K562 (cell line): ENCODE measurements around the gene PRKCSH. TPM values are rescaled to one million over a fixed set of nuclear protein-coding genes. Genes with fewer than 3 reads are reported as not detected.

Experiments
- ATAC-seq: fragments of 200-7000 bp; cut with Tn5 transposase; 3 replicates; pipeline ENCODE4 v1.9.1; 2020; ENCODE audit warnings: moderate library complexity
- BruUV-seq: library from RNA; stranded (reverse); fragments of 400-500 nt; replicated peaks from 2 replicates; lab custom pipeline; 2021; lab: Mats Ljungman, UMichigan
- CTCF ChIA-PET: fragments of 300-600 bp; formaldehyde crosslinking; extraction: SDS; loops from one replicate; lab custom pipeline; 2021; ENCODE audit warnings: low intra/inter-chr PET ratio; lab: Yijun Ruan, JAX
- POLR2A ChIA-PET: fragments of 300-600, 350-650 bp; sonication (Branson Sonifier 250); formaldehyde crosslinking; extraction: SDS; loops from one replicate; lab custom pipeline; 2021; ENCODE audit warnings: antibody characterized with exemption, inconsistent platforms; lab: Yijun Ruan, JAX
- DNase-seq, 4 experiments: peaks; one replicate each; pipeline versions ENCODE4 v3.0.0 to v3.0.0-alpha.2; 2011 to 2018; ENCODE audit warnings: low spot score in 3 of 4, mixed read lengths in 3 of 4; ENCODE audit errors: extremely low read depth in 1 of 4
- FAIRE-seq: peaks from 2 replicates; lab custom pipeline; 2011; peaks lifted over from hg19 to GRCh38; lab: Jason Lieb, UNC
- H2AFZ ChIP-seq: 2 replicates; pipeline ENCODE4 v1.6.0; 2011; ENCODE audit warnings: low read depth, low read length, control low read depth, inconsistent platforms
- H3K27ac ChIP-seq: fragments of 200-600 bp; 3 replicates; pipeline ENCODE4 v1.8.0; 2011; ENCODE audit warnings: low read depth, mild to moderate bottlenecking, control low read depth, inconsistent platforms, low read length, moderate library complexity, mixed read lengths; ENCODE audit errors: extremely low read depth
- H3K27me3 ChIP-seq, 2 experiments: fragments of 300-600 bp in 1 of 2; 2 replicates in 1 of 2; 3 replicates in 1 of 2; pipeline versions ENCODE4 v1.6.0 to v1.8.0; 2011; ENCODE audit warnings: inconsistent platforms in 2 of 2, low read length in 2 of 2, mild to moderate bottlenecking in 1 of 2, mixed read lengths in 1 of 2, moderate library complexity in 1 of 2; ENCODE audit not compliant: control insufficient read depth in 2 of 2, insufficient read depth in 2 of 2
- H3K36me3 ChIP-seq: fragments of 300-600 bp; 3 replicates; pipeline ENCODE4 v1.8.0; 2011; ENCODE audit warnings: mild to moderate bottlenecking, low read length, inconsistent platforms; ENCODE audit not compliant: control insufficient read depth, insufficient read depth
- H3K4me1 ChIP-seq, 2 experiments: fragments of 200-600 bp in 1 of 2; replicated peaks in 1 of 2; 2 replicates in 1 of 2; 3 replicates in 1 of 2; pipeline versions ENCODE4 v1.5.1 to v1.8.0; 2011; ENCODE audit warnings: inconsistent platforms in 2 of 2, low read length in 2 of 2, mild to moderate bottlenecking in 1 of 2, mixed read lengths in 1 of 2, moderate library complexity in 1 of 2; ENCODE audit not compliant: control insufficient read depth in 2 of 2, insufficient read depth in 2 of 2
- H3K4me2 ChIP-seq: 2 replicates; pipeline ENCODE4 v1.6.1; 2011; ENCODE audit warnings: low read length, control low read depth, inconsistent platforms, mixed read lengths; ENCODE audit not compliant: insufficient read depth
- H3K4me3 ChIP-seq: fragments of 200-600 bp; sonication (generic), shearing (Covaris generic); 2 replicates; pipeline ENCODE4 v1.5.1; 2016; ENCODE audit warnings: control low read depth, inconsistent platforms
- H3K79me2 ChIP-seq: fragments of 200-600 bp; 3 replicates; pipeline ENCODE4 v1.8.0; 2011; ENCODE audit warnings: low read length, inconsistent platforms; ENCODE audit not compliant: control insufficient read depth, insufficient read depth
- H3K9ac ChIP-seq, 2 experiments: 2 replicates each; pipeline versions ENCODE4 v1.6.0 to v1.6.1; 2011; ENCODE audit warnings: low read depth in 2 of 2, low read length in 2 of 2, control low read depth in 1 of 2, inconsistent platforms in 1 of 2, mild to moderate bottlenecking in 1 of 2, mixed read lengths in 1 of 2; ENCODE audit not compliant: insufficient read depth in 1 of 2
- H3K9me1 ChIP-seq: one replicate; pipeline ENCODE4 v1.6.0; 2011; ENCODE audit warnings: inconsistent platforms, mild to moderate bottlenecking, low read length, moderate library complexity; ENCODE audit not compliant: control insufficient read depth, insufficient read depth
- H3K9me3 ChIP-seq: replicated peaks from 2 replicates; pipeline ENCODE4 v1.5.1; 2011; ENCODE audit warnings: low read depth, low read length, inconsistent platforms; ENCODE audit not compliant: control insufficient read depth, insufficient read depth
- H4K20me1 ChIP-seq: replicated peaks from 2 replicates; pipeline ENCODE4 v1.6.1; 2011; ENCODE audit warnings: low read length, inconsistent platforms, mixed read lengths; ENCODE audit not compliant: control insufficient read depth, insufficient read depth
- DPF2 ChIP-seq: fragments of 450-650 bp; IDR thresholded peaks from 2 replicates; pipeline ENCODE4 v1.6.1; 2016
- EP300 ChIP-seq: IDR thresholded peaks from 2 replicates; pipeline ENCODE4 v1.6.1; 2012; ENCODE audit warnings: low read length, improper control_type of control experiment
- ZBTB17 ChIP-seq: fragments of 450-650 bp; formaldehyde crosslinking; IDR thresholded peaks from 2 replicates; pipeline ENCODE4 v1.4.0; 2020; ENCODE audit warnings: mild to moderate bottlenecking
- ZNF277 ChIP-seq: fragments of 250-450 bp; sonication (Bioruptor Pico); IDR thresholded peaks from 2 replicates; pipeline ENCODE4 v1.8.0; 2022; ENCODE audit warnings: inconsistent platforms, mild to moderate bottlenecking, moderate library complexity, borderline replicate concordance
- WGBS: fragments of 100-300 bp; shearing (Covaris generic); methylation state at CpG from one replicate; pipeline ENCODE4 v1.1.6; 2016; ENCODE audit warnings: low coverage, mixed read lengths; ENCODE audit not compliant: insufficient coverage; ENCODE audit errors: missing lambda C conversion rate; 5-methylcytosine and 5-hydroxymethylcytosine counted together
- in situ Hi-C: fragments of 300-500 bp; cut with MboI; formaldehyde crosslinking; loops from 4 replicates; pipeline ENCODE4 v1.15.0; 2018; ENCODE audit warnings: inconsistent platforms, mixed read lengths
- intact Hi-C: fragments of 100-400 bp; cut with micrococcal nuclease; formaldehyde crosslinking; loops from 2 replicates; pipeline ENCODE4 v1.14.2; 2022
- polyA plus RNA-seq, 8 experiments: library from polyadenylated mRNA; depleted of rRNA in 4 of 8; stranded (reverse) in 5 of 8; unstranded in 3 of 8; fragments of >200 nt; fragmentation: Nextera tagmentation in 2 of 8; fragmentation: Illumina TruSeq in 1 of 8; extraction: Ambion mirVana in 2 of 8; extraction: Trizol in 1 of 8; gene quantifications; 2 replicates each; pipeline versions ENCODE4 v1.2.1 to v1.2.3, GENCODE V29; 2011 to 2014; ENCODE audit warnings: inconsistent platforms in 1 of 8, missing spikeins in 1 of 8
- total RNA-seq, 7 experiments: library from RNA; depleted of rRNA in 6 of 7; stranded (reverse); fragments of >200 nt in 6 of 7; fragmentation: Illumina TruSeq in 2 of 7; extraction: Trizol in 2 of 7; gene quantifications; 2 replicates each; pipeline versions ENCODE4 v1.2.1 to v1.2.3, GENCODE V29; 2011 to 2021; ENCODE audit warnings: low replicate concordance in 1 of 7

The PRKCSH gene
- total and polyA plus RNA-seq, 9 of the 15 experiments (the other 6 are each of a cell fraction or from before 2014, with no cell fraction given), result 2.3 to 297 (median 48.1) TPM

- no peak overlapping the region for H3K27ac ChIP-seq
- H3K9me3 ChIP-seq, result no peaks in the 10 kb centered on the region
- in situ Hi-C loops, result no loop called here
- H3K9ac ChIP-seq, result no peak overlapping the region
- peaks cover 10 to 14% of the 10 kb centered on the region in 2 experiments for H3K27me3 ChIP-seq
- POLR2A ChIA-PET, result interaction anchor here (0.6 kb wide), 1 partner anchor 29 kb away, joined by 3 read pairs; no protein-coding TSS in a partner anchor
- H3K79me2 ChIP-seq, result no peaks in the 10 kb centered on the region
- H3K4me2 ChIP-seq, result no peak overlapping the region
- no peaks in the 10 kb centered on the region for H3K9me1 ChIP-seq
- peak in 1 of 4 experiments; percentile 2 for DNase-seq
- CTCF ChIA-PET, result no interaction called here
- no peak overlapping the region for H2AFZ ChIP-seq
- no peak for TF ChIP-seq DPF2
- no peak for TF ChIP-seq ZNF277
- 0 out of 2 replicates have a peak, but pooled peaks have one; percentile 57 for TF ChIP-seq ZBTB17 (CRISPR knock-in tag)
- TF ChIP-seq EP300, result no peak
- TF ChIP-seq, all 486 proteins: peak for 1
- H3K36me3 ChIP-seq, result no peaks in the 10 kb centered on the region
- 29% methylated on average over 8 of the region's 8 CpGs for WGBS
- no peak for ATAC-seq
- peaks cover 9 to 28% of the 10 kb centered on the region in 2 experiments; a peak in 4 of 5 replicates for H3K4me1 ChIP-seq
- BruUV-seq, result no TSS peak
- no peak overlapping the region for H3K4me3 ChIP-seq
- no peak for FAIRE-seq
- intact Hi-C loops, result no loop called here
- H4K20me1 ChIP-seq, result no peaks in the 10 kb centered on the region; the same call in 1 of the 2 replicates
These were observed 40.4 kb downstream of the PRKCSH start for GRCh38 chr19:11475861-11476260.
